Neural cell (in vitro differentiated cells): ENCODE measurements around the gene STRA6. TPM values are rescaled to one million over a fixed set of nuclear protein-coding genes. Genes with fewer than 3 reads are reported as not detected.

Experiments used
- H2AFZ ChIP-seq: fragments of 200-600, 300-800 bp; sonication (generic), shearing (Covaris generic); 2 replicates; pipeline ENCODE4 v1.6.0; 2014; ENCODE audit warnings: low read depth, mild to moderate bottlenecking, antibody characterized with exemption, low read length, moderate library complexity
- H3F3A ChIP-seq: fragments of 200-600 bp; shearing (Covaris generic); 2 replicates; pipeline ENCODE4 v1.6.1; 2016; ENCODE audit warnings: mild to moderate bottlenecking, moderate library complexity, mixed read lengths, antibody characterized with exemption, low read length; ENCODE audit not compliant: insufficient read depth, poor library complexity, severe bottlenecking
- H3K27ac ChIP-seq: fragments of 200-600, 300-800 bp; sonication (generic), shearing (Covaris generic); 2 replicates; pipeline ENCODE4 v1.5.1; 2014; ENCODE audit warnings: mild to moderate bottlenecking, low read length, moderate library complexity
- H3K27me3 ChIP-seq: fragments of 300-800, 200-600 bp; sonication (generic), shearing (Covaris generic); 2 replicates; pipeline ENCODE4 v1.6.0; 2014; ENCODE audit warnings: mild to moderate bottlenecking, low read depth, low read length, moderate library complexity; ENCODE audit not compliant: insufficient read depth
- H3K36me3 ChIP-seq: fragments of 300-800, 200-600 bp; sonication (generic), shearing (Covaris generic); 2 replicates; pipeline ENCODE4 v1.5.1; 2014; ENCODE audit warnings: mild to moderate bottlenecking, antibody characterized with exemption, low read length, moderate library complexity; ENCODE audit not compliant: insufficient read depth
- H3K4me2 ChIP-seq: fragments of 300-800, 200-600 bp; sonication (generic), shearing (Covaris generic); 2 replicates; pipeline ENCODE4 v1.6.0; 2014; ENCODE audit warnings: mild to moderate bottlenecking, low read length
- H3K4me3 ChIP-seq: fragments of 300-800, 200-600 bp; sonication (generic), shearing (Covaris generic); 2 replicates; pipeline ENCODE4 v1.5.1; 2014; ENCODE audit warnings: mild to moderate bottlenecking, low read length, moderate library complexity
- H3K79me2 ChIP-seq: fragments of 200-600 bp; shearing (Covaris generic); replicated peaks from 2 replicates; pipeline ENCODE4 v1.6.0; 2014; ENCODE audit warnings: mild to moderate bottlenecking, low read length, moderate library complexity; ENCODE audit not compliant: insufficient read depth
- H3K9ac ChIP-seq: fragments of 300-800, 200-600 bp; sonication (generic), shearing (Covaris generic); 2 replicates; pipeline ENCODE4 v1.6.1; 2016; ENCODE audit warnings: mild to moderate bottlenecking, low read length, mixed read lengths
- H3K9me2 ChIP-seq: fragments of 200-600 bp; shearing (Covaris generic); 2 replicates; pipeline ENCODE4 v1.6.1; 2016; ENCODE audit warnings: mild to moderate bottlenecking, low read length, mixed read lengths; ENCODE audit not compliant: insufficient read depth
- H3K9me3 ChIP-seq: fragments of 200-600, 300-800 bp; sonication (generic), shearing (Covaris generic); 2 replicates; pipeline ENCODE4 v1.6.1; 2016; ENCODE audit warnings: mild to moderate bottlenecking, mixed run types, low read length, moderate library complexity, mixed read lengths
- H4K20me1 ChIP-seq: fragments of 200-600 bp; shearing (Covaris generic); 2 replicates; pipeline ENCODE4 v1.6.1; 2016; ENCODE audit warnings: mild to moderate bottlenecking, mixed run types; ENCODE audit not compliant: insufficient read depth
- CTCF ChIP-seq: fragments of 450-650 bp; IDR thresholded peaks from 2 replicates; pipeline ENCODE4 v1.5.1; 2014; ENCODE audit warnings: antibody characterized with exemption, mild to moderate bottlenecking, moderate library complexity; ENCODE audit not compliant: poor library complexity, severe bottlenecking
- EP300 ChIP-seq: fragments of 450-650 bp; conservative IDR thresholded peaks from 2 replicates; pipeline ENCODE4 v1.6.1; 2014; ENCODE audit warnings: antibody characterized with exemption, mild to moderate bottlenecking, moderate library complexity; ENCODE audit not compliant: poor library complexity, severe bottlenecking
- EZH2 ChIP-seq: fragments of 200-600, 300-800 bp; shearing (Covaris generic), sonication (generic); IDR thresholded peaks from 2 replicates; pipeline ENCODE4 v1.6.1; 2014; ENCODE audit warnings: antibody characterized with exemption, low read length, borderline replicate concordance, mild to moderate bottlenecking; ENCODE audit not compliant: insufficient read depth, poor library complexity, severe bottlenecking
- MXI1 ChIP-seq: fragments of 450-650 bp; conservative IDR thresholded peaks from 2 replicates; pipeline ENCODE4 v1.6.1; 2014; ENCODE audit warnings: antibody characterized with exemption, mild to moderate bottlenecking; ENCODE audit not compliant: poor library complexity, severe bottlenecking
- POLR2AphosphoS5 ChIP-seq: IDR thresholded peaks from 2 replicates; pipeline ENCODE4 v1.6.1; 2012
- RAD21 ChIP-seq: fragments of 450-650 bp; conservative IDR thresholded peaks from 2 replicates; pipeline ENCODE4 v1.6.1; 2014; ENCODE audit warnings: antibody characterized with exemption, mild to moderate bottlenecking, moderate library complexity
- REST ChIP-seq: IDR thresholded peaks from 2 replicates; pipeline ENCODE4 v1.6.1; 2012; ENCODE audit warnings: borderline replicate concordance
- SMC3 ChIP-seq: fragments of 450-650 bp; conservative IDR thresholded peaks from 2 replicates; pipeline ENCODE4 v1.6.1; 2014; ENCODE audit warnings: antibody characterized with exemption, mild to moderate bottlenecking, moderate library complexity; ENCODE audit not compliant: poor library complexity
- TAF1 ChIP-seq: IDR thresholded peaks from 2 replicates; pipeline ENCODE4 v1.6.1; 2012; ENCODE audit warnings: low read depth
- polyA plus RNA-seq: library from polyadenylated mRNA; depleted of rRNA; stranded (reverse); fragments of >200 nt; gene quantifications from 2 replicates; pipeline ENCODE4 v1.2.3, GENCODE V29; 2014

The STRA6 gene
- polyA plus RNA-seq, 1 donor from 2014 or later: 4.4 TPM

GRCh38 chr15:74251131-74251811 lies 48.7 kb upstream of the STRA6 start:
- peaks cover 2% of the 10 kb centered on the region for H3F3A ChIP-seq
- H3K4me2 ChIP-seq: no peak overlapping the region

GRCh38 chr15:74250266-74250665 lies 47.7 kb upstream of the STRA6 start:
- Histone ChIP-seq H3K79me2 (no peaks in the 10 kb centered on the region), H3K27ac (peak overlapping the region; percentile 30), H3K9me2 (no peaks in the 10 kb centered on the region), H3K9ac (no peak overlapping the region), H4K20me1 (no peaks in the 10 kb centered on the region), H3K4me2 (no peak overlapping the region), H3K4me3 (no peak overlapping the region), H3K27me3 (no peaks in the 10 kb centered on the region), H3K36me3 (no peaks in the 10 kb centered on the region), H3F3A (peaks cover 8% of the 10 kb centered on the region), H3K9me3 (no peaks in the 10 kb centered on the region), H2AFZ (no peak overlapping the region)
- no peak for TF ChIP-seq TAF1
- no peak for TF ChIP-seq EZH2
- TF ChIP-seq POLR2AphosphoS5: no peak
- TF ChIP-seq MXI1: no peak
- no peak for TF ChIP-seq EP300
- TF ChIP-seq REST: no peak
- no peak for TF ChIP-seq SMC3
- no peak for TF ChIP-seq RAD21

More at GRCh38 chr15:74251131-74251811, 48.7 kb upstream of the STRA6 start:
- no peaks in the 10 kb centered on the region for H3K9me3 ChIP-seq
- H2AFZ ChIP-seq: no peak overlapping the region
- H3K9me2 ChIP-seq: no peaks in the 10 kb centered on the region
- TF ChIP-seq SMC3: no peak
- no peak for TF ChIP-seq REST
- no peak for TF ChIP-seq EZH2
- no peak for TF ChIP-seq RAD21
- no peak for TF ChIP-seq EP300
- TF ChIP-seq POLR2AphosphoS5: no peak
- TF ChIP-seq TAF1: no peak
- no peak for TF ChIP-seq MXI1
- TF ChIP-seq CTCF: no peak
- no peak overlapping the region for H3K4me3 ChIP-seq
- no peaks in the 10 kb centered on the region for H3K79me2 ChIP-seq
- no peaks in the 10 kb centered on the region for H3K36me3 ChIP-seq
- no peak overlapping the region for H3K27ac ChIP-seq
- H3K27me3 ChIP-seq: no peaks in the 10 kb centered on the region
- H4K20me1 ChIP-seq: no peaks in the 10 kb centered on the region
- H3K9ac ChIP-seq: no peak overlapping the region
